CD14-positive monocyte (primary cell): ENCODE measurements around the gene PAXIP1. TPM values are rescaled to one million over a fixed set of nuclear protein-coding genes. Genes with fewer than 3 reads are reported as not detected.

ENCODE experiments used
- DNase-seq, 3 donors: peaks; one replicate each; pipeline ENCODE4 v3.0.0-alpha.2; 2011 to 2022
- H2AFZ ChIP-seq: 2 replicates; pipeline ENCODE4 v1.6.0; 2012; ENCODE audit warnings: mild to moderate bottlenecking, low read depth, low read length, inconsistent platforms; ENCODE audit not compliant: insufficient read depth, poor library complexity, severe bottlenecking
- H3K27ac ChIP-seq, 2 donors: 1 replicate in 1 of 2; 2 replicates in 1 of 2; pipeline ENCODE4 v1.5.1; 2012 to 2013; ENCODE audit warnings: low read length in 2 of 2, control low read depth in 1 of 2, inconsistent platforms in 1 of 2, low read depth in 1 of 2, mild to moderate bottlenecking in 1 of 2
- H3K27me3 ChIP-seq, 2 donors: one replicate each; pipeline versions ENCODE4 v1.6.0 to v1.6.1; 2011 to 2013; ENCODE audit warnings: low read length in 2 of 2; ENCODE audit not compliant: control insufficient read depth in 2 of 2, insufficient read depth in 2 of 2
- H3K36me3 ChIP-seq, 2 donors: replicated peaks in 1 of 2; 1 replicate in 1 of 2; 2 replicates in 1 of 2; pipeline versions ENCODE4 v1.5.1 to v1.6.1; 2012 to 2013; ENCODE audit warnings: low read length in 2 of 2, control low read depth in 1 of 2, inconsistent platforms in 1 of 2, mild to moderate bottlenecking in 1 of 2; ENCODE audit not compliant: insufficient read depth in 2 of 2, control insufficient read depth in 1 of 2
- H3K4me1 ChIP-seq, 2 donors: 1 replicate in 1 of 2; 2 replicates in 1 of 2; pipeline versions ENCODE4 v1.5.1 to v1.6.1; 2012 to 2013; ENCODE audit warnings: low read length in 2 of 2, control low read depth in 1 of 2, inconsistent platforms in 1 of 2, mild to moderate bottlenecking in 1 of 2, moderate library complexity in 1 of 2; ENCODE audit not compliant: insufficient read depth in 2 of 2, control insufficient read depth in 1 of 2
- H3K4me2 ChIP-seq: replicated peaks from 2 replicates; pipeline ENCODE3; 2012; ENCODE audit warnings: low read length, moderate library complexity, mild to moderate bottlenecking; ENCODE audit not compliant: poor library complexity, severe bottlenecking; ENCODE audit errors: extremely low read depth
- H3K4me3 ChIP-seq, 3 experiments: fragments of 200-600 bp in 1 of 3; sonication (generic) in 1 of 3; replicated peaks in 1 of 3; 1 replicate in 2 of 3; 2 replicates in 1 of 3; pipeline ENCODE4 v1.5.1; 2011 to 2013; ENCODE audit warnings: low read length in 3 of 3, mild to moderate bottlenecking in 3 of 3, control low read depth in 2 of 3, low read depth in 2 of 3, inconsistent platforms in 1 of 3, moderate library complexity in 1 of 3
- H3K79me2 ChIP-seq: 2 replicates; pipeline ENCODE4 v1.6.0; 2012; ENCODE audit warnings: mild to moderate bottlenecking, control low read depth, inconsistent platforms, low read length, moderate library complexity; ENCODE audit not compliant: insufficient read depth
- H3K9ac ChIP-seq: 2 replicates; pipeline ENCODE4 v1.6.0; 2017; ENCODE audit warnings: low read length, mild to moderate bottlenecking; ENCODE audit not compliant: insufficient read depth, poor library complexity, severe bottlenecking
- H3K9me3 ChIP-seq, 2 donors: replicated peaks in 1 of 2; 1 replicate in 1 of 2; 2 replicates in 1 of 2; pipeline versions ENCODE4 v1.5.1 to v1.6.1; 2012 to 2013; ENCODE audit warnings: low read length in 2 of 2, control low read depth in 1 of 2; ENCODE audit not compliant: control insufficient read depth in 1 of 2, insufficient read depth in 1 of 2
- H4K20me1 ChIP-seq: 2 replicates; pipeline ENCODE4 v1.6.0; 2012; ENCODE audit warnings: mild to moderate bottlenecking, low read length, control low read depth, moderate library complexity; ENCODE audit not compliant: insufficient read depth
- H3K27ac Mint-ChIP-seq, 7 donors: one replicate each; pipeline ENCODE4 v1.8.0; 2020; ENCODE audit warnings: mild to moderate bottlenecking in 7 of 7, mixed read lengths in 7 of 7, moderate library complexity in 6 of 7, inconsistent platforms in 2 of 7
- H3K27me3 Mint-ChIP-seq, 3 donors: one replicate each; pipeline ENCODE4 v1.8.0; 2021 to 2022; ENCODE audit warnings: low read depth in 3 of 3, mild to moderate bottlenecking in 3 of 3, mixed read lengths in 3 of 3, moderate library complexity in 3 of 3, inconsistent platforms in 1 of 3
- H3K36me3 Mint-ChIP-seq, 2 donors: one replicate each; pipeline ENCODE4 v1.8.0; 2020; ENCODE audit warnings: mixed read lengths in 2 of 2, inconsistent platforms in 1 of 2, mild to moderate bottlenecking in 1 of 2
- H3K4me1 Mint-ChIP-seq: one replicate; pipeline ENCODE4 v1.8.0; 2020; ENCODE audit warnings: mild to moderate bottlenecking, mixed read lengths
- H3K4me3 Mint-ChIP-seq, 2 donors: one replicate each; pipeline ENCODE4 v1.8.0; 2020; ENCODE audit warnings: mild to moderate bottlenecking in 2 of 2, mixed read lengths in 2 of 2, moderate library complexity in 1 of 2
- H3K9me3 Mint-ChIP-seq, 7 donors: one replicate each; pipeline ENCODE4 v1.8.0; 2020 to 2022; ENCODE audit warnings: mixed read lengths in 7 of 7, mild to moderate bottlenecking in 6 of 7, moderate library complexity in 6 of 7, inconsistent platforms in 2 of 7
- WGBS: methylation state at CpG from one replicate; pipeline ENCODE4 v1.1.5; 2013; ENCODE audit warnings: missing lambda C conversion rate; ENCODE audit not compliant: insufficient coverage; 5-methylcytosine and 5-hydroxymethylcytosine counted together
- intact Hi-C, 2 donors: fragments of 100-400 bp; cut with micrococcal nuclease; formaldehyde crosslinking; loops; one replicate each; pipeline versions ENCODE4 v1.15.0 to v1.15.1; 2023
- polyA plus RNA-seq, 3 donors: library from polyadenylated mRNA; depleted of rRNA in 1 of 3; unstranded in 2 of 3; stranded (reverse) in 1 of 3; fragments of 300-500 nt in 2 of 3; fragments of >200 nt in 1 of 3; fragmentation: Illumina TruSeq in 2 of 3; gene quantifications; 1 replicate in 2 of 3; 2 replicates in 1 of 3; pipeline ENCODE4 v1.2.3, GENCODE V29; 2012 to 2021
- TF ChIP-seq, protein P1 (sequence below): fragments of 200-600 bp; IDR thresholded peaks from one replicate; pipeline ENCODE4 v1.8.0; 2022; ENCODE audit warnings: antibody characterized with exemption, mild to moderate bottlenecking

PAXIP1 gene
- polyA plus RNA-seq, 3 donors: 0.44 to 8.4 (median 0.58) TPM

DNA sequence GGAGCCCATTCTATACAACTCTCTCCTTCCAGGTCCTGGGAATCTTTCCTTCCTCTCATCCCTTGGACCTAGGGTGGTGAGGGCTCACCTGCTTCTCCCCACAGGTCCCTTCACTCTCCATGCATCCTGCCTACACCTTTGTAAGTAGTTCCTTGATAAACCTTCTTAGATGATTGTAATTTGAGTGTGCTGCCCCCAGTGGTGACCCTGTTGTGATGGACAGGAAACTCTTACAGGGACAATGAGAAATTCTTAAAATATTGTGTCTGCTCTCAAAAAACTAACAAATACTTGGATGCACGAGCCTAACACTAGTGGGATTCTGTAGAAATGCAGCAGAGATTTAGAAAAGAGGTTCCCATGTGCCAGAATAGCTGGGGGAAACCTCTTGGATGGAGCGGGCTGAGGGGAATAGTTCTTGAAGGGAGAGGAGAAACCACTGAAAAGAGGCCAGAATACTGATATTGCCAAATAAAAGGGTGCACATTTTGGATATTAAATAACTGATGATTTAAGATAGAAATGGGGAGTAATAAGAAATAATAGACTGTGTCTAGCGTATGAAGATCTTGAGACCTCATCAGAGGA, 6.7 kb upstream of the PAXIP1 start:
- no peaks in the 10 kb centered on the region for H3K9me3 Mint-ChIP-seq
- H3K27me3 ChIP-seq: peaks cover 0 to 2% of the 10 kb centered on the region in 2 donors
- no peak overlapping the region for H3K4me3 ChIP-seq
- no peak overlapping the region for H3K27ac ChIP-seq
- TF ChIP-seq, protein P1, sequence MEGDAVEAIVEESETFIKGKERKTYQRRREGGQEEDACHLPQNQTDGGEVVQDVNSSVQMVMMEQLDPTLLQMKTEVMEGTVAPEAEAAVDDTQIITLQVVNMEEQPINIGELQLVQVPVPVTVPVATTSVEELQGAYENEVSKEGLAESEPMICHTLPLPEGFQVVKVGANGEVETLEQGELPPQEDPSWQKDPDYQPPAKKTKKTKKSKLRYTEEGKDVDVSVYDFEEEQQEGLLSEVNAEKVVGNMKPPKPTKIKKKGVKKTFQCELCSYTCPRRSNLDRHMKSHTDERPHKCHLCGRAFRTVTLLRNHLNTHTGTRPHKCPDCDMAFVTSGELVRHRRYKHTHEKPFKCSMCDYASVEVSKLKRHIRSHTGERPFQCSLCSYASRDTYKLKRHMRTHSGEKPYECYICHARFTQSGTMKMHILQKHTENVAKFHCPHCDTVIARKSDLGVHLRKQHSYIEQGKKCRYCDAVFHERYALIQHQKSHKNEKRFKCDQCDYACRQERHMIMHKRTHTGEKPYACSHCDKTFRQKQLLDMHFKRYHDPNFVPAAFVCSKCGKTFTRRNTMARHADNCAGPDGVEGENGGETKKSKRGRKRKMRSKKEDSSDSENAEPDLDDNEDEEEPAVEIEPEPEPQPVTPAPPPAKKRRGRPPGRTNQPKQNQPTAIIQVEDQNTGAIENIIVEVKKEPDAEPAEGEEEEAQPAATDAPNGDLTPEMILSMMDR: peak; percentile 60
- H3K4me1 Mint-ChIP-seq: peaks cover 3% of the 10 kb centered on the region
- H3K9ac ChIP-seq: no peak overlapping the region
- H2AFZ ChIP-seq: peak overlapping the region; percentile 10
- intact Hi-C loops: loop anchor here (10.0 kb wide), 3 partner anchors 195 to 1885 kb away; partner anchors contain the start of gene LMBR1 (in 1 of the 2)
- H3K36me3 ChIP-seq: no peaks in the 10 kb centered on the region
- no peaks in the 10 kb centered on the region for H3K9me3 ChIP-seq
- no peak overlapping the region for H3K4me2 ChIP-seq
- DNase-seq: peak; percentile 5 to 12 (median 9)
- WGBS: 92% methylated on average over 1 of the region's 3 CpGs
- no peaks in the 10 kb centered on the region for H3K79me2 ChIP-seq
- no peaks in the 10 kb centered on the region for H3K36me3 Mint-ChIP-seq
- no peak overlapping the region for H3K27ac Mint-ChIP-seq
- no peak overlapping the region for H3K4me3 Mint-ChIP-seq
- H3K27me3 Mint-ChIP-seq: peaks cover 0 to 10% (median 7%) of the 10 kb centered on the region in 3 donors
- no peaks in the 10 kb centered on the region for H3K4me1 ChIP-seq
- H4K20me1 ChIP-seq: no peaks in the 10 kb centered on the region

DNA sequence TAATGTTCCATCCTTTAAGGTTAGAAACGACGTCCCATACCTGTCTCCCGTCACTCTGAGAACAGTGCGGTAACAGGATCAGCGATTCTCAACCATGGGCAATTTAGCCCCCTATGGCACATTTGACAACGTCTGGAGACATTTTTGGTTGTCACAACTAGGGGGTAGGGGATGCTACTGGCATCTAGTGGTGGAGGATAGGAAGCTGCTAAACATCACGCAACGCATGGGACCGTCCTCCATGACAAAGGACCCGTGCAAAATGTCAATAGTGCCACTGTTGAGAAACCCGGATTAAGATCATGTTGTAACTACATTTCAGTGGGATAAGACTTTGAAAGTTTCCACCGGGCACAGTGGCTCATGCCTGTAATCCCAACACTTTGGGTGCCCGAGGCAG, 5.0 kb upstream of the PAXIP1 start:
- TF ChIP-seq, protein P1: no peak
- peaks cover 8 to 9% of the 10 kb centered on the region in 2 donors for H3K4me1 ChIP-seq
- H3K9ac ChIP-seq: no peak overlapping the region
- H4K20me1 ChIP-seq: no peaks in the 10 kb centered on the region
- H3K79me2 ChIP-seq: peaks cover 10% of the 10 kb centered on the region
- no peak overlapping the region for H2AFZ ChIP-seq
- Mint-ChIP-seq H3K4me3 (no peak overlapping the region), H3K27ac (no peak overlapping the region), H3K9me3 (no peaks in the 10 kb centered on the region), H3K4me1 (peaks cover 13% of the 10 kb centered on the region), H3K27me3 (peaks cover 0 to 9% (median 7%) of the 10 kb centered on the region in 3 donors), H3K36me3 (no peaks in the 10 kb centered on the region)
- intact Hi-C loops: loop anchor here (10.0 kb wide), 3 partner anchors 197 to 1887 kb away; partner anchors contain the start of gene LMBR1 (in 1 of the 2)
- H3K4me2 ChIP-seq: no peak overlapping the region
- 80% methylated on average over 13 of the region's 13 CpGs for WGBS
- DNase-seq: peak in 2 of 3 donors; percentile 6 to 31
- H3K27ac ChIP-seq: no peak overlapping the region
- no peaks in the 10 kb centered on the region for H3K9me3 ChIP-seq
- no peaks in the 10 kb centered on the region for H3K36me3 ChIP-seq
- no peak overlapping the region for H3K4me3 ChIP-seq
- peaks cover 0 to under 1% of the 10 kb centered on the region in 2 donors for H3K27me3 ChIP-seq
